ENCODE measurements around the gene ONECUT3.

DNA sequence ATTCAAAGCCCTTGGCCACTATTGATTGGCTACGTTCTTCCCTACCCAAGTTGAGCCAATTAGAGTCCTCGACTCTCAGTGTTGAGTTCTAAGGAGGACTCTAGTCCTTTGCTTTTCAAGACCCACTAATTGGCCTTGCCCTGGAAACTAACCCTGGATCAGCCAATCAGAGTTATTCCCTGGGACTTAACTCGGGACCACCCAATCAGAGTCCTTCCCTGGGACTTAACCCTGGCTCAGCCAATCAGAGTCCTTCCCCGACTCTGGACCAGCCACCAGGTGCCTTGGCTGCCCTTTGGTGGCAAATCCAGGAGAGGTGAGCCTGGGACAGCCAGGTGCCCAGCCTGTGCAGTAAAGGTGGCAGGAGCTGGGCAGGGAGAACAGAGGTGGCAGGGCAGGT, 30.0 kb downstream of the ONECUT3 start:
- TF ChIP-seq POLR2A (IDR thresholded peaks at IDR 0.05; ENCODE audit: low read depth, low read length) (no peak), POLR2AphosphoS5 (IDR thresholded peaks at IDR 0.05; ENCODE audit: low read depth, low read length) (no peak), TAF1 (IDR thresholded peaks at IDR 0.05; ENCODE audit: low read depth, low read length) (no peak), SPI1 (IDR thresholded peaks at IDR 0.05; ENCODE audit: low read depth, low read length) (no peak), PAX5 (IDR thresholded peaks at IDR 0.05; ENCODE audit: insufficient read depth, low read length, severe bottlenecking) (no peak)
